Right lobe of liver (tissue), 4 donors: ENCODE results near the gene INPP5A.

ENCODE experiments used
- POLR2A ChIP-seq: fragments of 450-650 bp; IDR thresholded peaks from one replicate; pipeline ENCODE4 v1.6.1; 2017; ENCODE audit warnings: antibody characterized with exemption, mild to moderate bottlenecking
- TF ChIP-seq, protein P1 (sequence below), 4 donors: fragments of 200-600 bp in 3 of 4; fragments of 450-650 bp in 1 of 4; IDR thresholded peaks; one replicate each; pipeline versions ENCODE4 v1.5.1 to v1.8.0; 2016 to 2022; ENCODE audit warnings: antibody characterized with exemption in 4 of 4, mild to moderate bottlenecking in 2 of 4
- donor health status: DM: no; HTN: no; CAD: no.
- donor health status: DM: no; HTN: no; CAD: no.
- donor health status: DM: no; HTN: yes; CAD: no.

DNA sequence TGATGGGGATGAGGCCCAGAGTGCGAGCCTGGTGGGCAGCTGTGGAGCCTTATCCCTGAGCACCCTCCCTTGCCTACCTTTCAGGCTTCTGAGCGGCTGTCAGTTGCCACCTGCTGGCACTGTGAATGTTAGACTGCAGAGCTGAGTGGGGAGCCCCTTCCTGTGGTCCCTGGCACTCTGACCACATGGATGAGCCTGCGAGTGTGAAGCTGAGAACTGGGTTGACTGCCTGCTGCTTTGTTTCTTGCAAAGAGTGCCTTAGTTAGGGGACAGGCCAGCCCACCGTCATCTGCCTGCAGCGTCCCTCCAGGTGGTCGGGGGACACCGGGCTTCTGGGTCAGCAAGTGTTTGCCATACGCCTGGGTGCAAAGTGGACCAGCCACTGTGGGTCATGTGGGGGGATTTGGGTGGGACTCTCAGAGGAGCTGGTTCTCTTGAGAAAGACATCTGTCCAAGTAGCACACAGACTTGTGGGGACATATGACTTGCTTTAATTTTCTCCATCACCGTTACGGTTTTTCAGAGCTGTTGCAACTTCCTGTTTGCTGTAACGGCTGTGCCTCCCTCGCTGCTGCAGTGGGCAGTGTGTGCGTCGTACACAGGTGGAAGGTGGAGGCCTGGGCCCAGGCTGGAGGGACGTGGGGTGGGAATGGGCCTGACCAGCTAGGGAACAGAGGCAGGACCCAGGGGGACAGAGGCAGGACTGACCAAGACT, 13.7 kb downstream of the INPP5A start:
- no peak for TF ChIP-seq POLR2A
- TF ChIP-seq, protein P1, sequence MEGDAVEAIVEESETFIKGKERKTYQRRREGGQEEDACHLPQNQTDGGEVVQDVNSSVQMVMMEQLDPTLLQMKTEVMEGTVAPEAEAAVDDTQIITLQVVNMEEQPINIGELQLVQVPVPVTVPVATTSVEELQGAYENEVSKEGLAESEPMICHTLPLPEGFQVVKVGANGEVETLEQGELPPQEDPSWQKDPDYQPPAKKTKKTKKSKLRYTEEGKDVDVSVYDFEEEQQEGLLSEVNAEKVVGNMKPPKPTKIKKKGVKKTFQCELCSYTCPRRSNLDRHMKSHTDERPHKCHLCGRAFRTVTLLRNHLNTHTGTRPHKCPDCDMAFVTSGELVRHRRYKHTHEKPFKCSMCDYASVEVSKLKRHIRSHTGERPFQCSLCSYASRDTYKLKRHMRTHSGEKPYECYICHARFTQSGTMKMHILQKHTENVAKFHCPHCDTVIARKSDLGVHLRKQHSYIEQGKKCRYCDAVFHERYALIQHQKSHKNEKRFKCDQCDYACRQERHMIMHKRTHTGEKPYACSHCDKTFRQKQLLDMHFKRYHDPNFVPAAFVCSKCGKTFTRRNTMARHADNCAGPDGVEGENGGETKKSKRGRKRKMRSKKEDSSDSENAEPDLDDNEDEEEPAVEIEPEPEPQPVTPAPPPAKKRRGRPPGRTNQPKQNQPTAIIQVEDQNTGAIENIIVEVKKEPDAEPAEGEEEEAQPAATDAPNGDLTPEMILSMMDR (IDR thresholded peaks at IDR 0.05): no peak
